Esophagus muscularis mucosa (tissue), 3 donors: ENCODE measurements around the gene TNFRSF21.

Experiments used
- CTCF ChIP-seq, 3 experiments: fragments of 200-600 bp in 2 of 3; fragments of 450-650 bp in 1 of 3; sonication (generic) in 2 of 3; IDR thresholded peaks; one replicate each; pipeline ENCODE4 v1.5.1; 2017 to 2019; ENCODE audit warnings: antibody characterized with exemption in 3 of 3, mild to moderate bottlenecking in 2 of 3, moderate library complexity in 1 of 3
- EP300 ChIP-seq: sonication (generic); formaldehyde crosslinking; IDR thresholded peaks from one replicate; pipeline ENCODE4 v1.6.1; 2017; ENCODE audit warnings: antibody characterized with exemption

DNA sequence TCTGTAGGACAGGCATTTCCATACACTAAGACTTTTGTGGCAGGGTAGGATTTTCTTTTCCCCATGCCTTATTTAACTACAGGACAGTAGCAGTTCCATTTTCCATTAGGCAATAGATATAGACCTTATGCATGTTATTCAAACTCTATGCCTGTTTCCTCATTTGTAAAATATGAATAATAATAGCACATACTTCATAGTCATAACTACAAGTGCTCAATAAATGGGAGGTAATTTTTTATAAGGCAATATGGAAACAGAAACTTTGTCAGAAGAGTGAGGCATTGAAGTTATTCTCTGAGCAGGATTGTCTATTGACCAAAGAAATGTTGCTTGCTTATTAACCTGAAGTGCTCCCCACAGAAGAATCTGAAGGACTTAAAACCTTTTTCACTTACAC is 41.9 kb upstream of the TNFRSF21 start:
- no peak for TF ChIP-seq CTCF (IDR thresholded peaks at IDR 0.05)
- TF ChIP-seq EP300 = no peak
